VCaP (cell line): ENCODE data around the gene ENTPD1.

Experiments used
- H3K27ac ChIP-seq: fragments of 450-650 bp; 2 replicates; pipeline ENCODE4 v1.5.1; 2017
- CTCF ChIP-seq: fragments of 450-650 bp; conservative IDR thresholded peaks from 2 replicates; pipeline ENCODE4 v1.5.1; 2017; ENCODE audit warnings: mild to moderate bottlenecking, moderate library complexity

ENTPD1 gene

GRCh38 chr10:95836610-95837355 is 80.8 kb downstream of the ENTPD1 start:
- no peak overlapping the region for H3K27ac ChIP-seq
- no peak for TF ChIP-seq CTCF

GRCh38 chr10:95837356-95837776 is 81.4 kb downstream of the ENTPD1 start:
- H3K27ac ChIP-seq: no peak overlapping the region
- TF ChIP-seq CTCF: no peak

GRCh38 chr10:95837783-95838182 is 81.8 kb downstream of the ENTPD1 start:
- no peak overlapping the region for H3K27ac ChIP-seq
- TF ChIP-seq CTCF: no peak

- TF ChIP-seq CTCF: no peak
- no peak overlapping the region for H3K27ac ChIP-seq
Observed at GRCh38 chr10:95840121-95840520, 84.2 kb downstream of the ENTPD1 start.

- H3K27ac ChIP-seq: no peak overlapping the region
- TF ChIP-seq CTCF: no peak
Observed at GRCh38 chr10:95840681-95841080, 84.7 kb downstream of the ENTPD1 start.

- TF ChIP-seq CTCF: peak; percentile 79
- no peak overlapping the region for H3K27ac ChIP-seq
Observed at GRCh38 chr10:95841661-95842498, 85.9 kb downstream of the ENTPD1 start.

- no peak for TF ChIP-seq CTCF
- no peak overlapping the region for H3K27ac ChIP-seq
Observed at GRCh38 chr10:95845411-95845810, 89.4 kb downstream of the ENTPD1 start.
